GM04503 (cell line): Measurements from ENCODE around the gene PNP.
A peak's percentile ranks its signal among the peaks of the same experiment; 100 is the strongest.

Experiments
- DNase-seq: peaks from one replicate; pipeline ENCODE4 v3.0.0-alpha.2; 2012; ENCODE audit warnings: low read depth

The PNP gene

DNA sequence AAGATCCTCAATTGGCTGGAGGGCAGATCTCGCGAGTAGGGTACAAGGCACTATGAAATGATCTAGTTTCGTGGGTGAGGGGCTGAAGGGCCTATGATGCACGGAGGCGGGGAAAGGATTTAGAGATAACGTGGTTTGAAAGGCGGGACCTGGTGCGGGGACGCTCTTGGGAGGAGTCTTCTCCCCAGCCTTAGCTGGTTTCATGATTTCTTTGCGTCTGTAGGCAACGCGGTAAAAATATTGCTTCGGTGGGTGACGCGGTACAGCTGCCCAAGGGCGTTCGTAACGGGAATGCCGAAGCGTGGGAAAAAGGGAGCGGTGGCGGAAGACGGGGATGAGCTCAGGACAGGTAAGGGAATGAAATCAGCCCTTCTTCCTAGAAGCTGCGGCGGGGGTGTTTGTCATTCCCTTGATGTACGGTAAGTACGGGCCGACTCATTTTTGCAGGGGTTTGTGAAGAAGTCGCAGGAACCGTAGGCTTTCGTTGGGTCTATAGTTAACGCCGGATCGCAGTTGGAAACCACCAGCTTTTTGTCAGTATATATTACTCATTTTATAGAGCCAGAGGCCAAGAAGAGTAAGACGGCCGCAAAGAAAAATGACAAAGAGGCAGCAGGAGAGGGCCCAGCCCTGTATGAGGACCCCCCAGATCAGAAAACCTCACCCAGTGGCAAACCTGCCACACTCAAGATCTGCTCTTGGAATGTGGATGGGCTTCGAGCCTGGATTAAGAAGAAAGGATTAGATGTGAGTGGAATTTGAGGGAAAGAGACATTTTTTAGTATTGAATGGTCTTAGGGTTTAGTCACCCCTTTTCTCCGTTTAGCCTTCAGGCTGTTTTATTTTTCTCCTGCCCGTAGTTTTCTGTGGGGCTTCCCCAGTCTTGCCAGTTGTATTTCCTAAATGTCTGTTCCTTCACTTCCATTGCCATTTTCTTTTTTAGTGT is 13.6 kb upstream of the PNP start:
- DNase-seq = peak; percentile 65

DNA sequence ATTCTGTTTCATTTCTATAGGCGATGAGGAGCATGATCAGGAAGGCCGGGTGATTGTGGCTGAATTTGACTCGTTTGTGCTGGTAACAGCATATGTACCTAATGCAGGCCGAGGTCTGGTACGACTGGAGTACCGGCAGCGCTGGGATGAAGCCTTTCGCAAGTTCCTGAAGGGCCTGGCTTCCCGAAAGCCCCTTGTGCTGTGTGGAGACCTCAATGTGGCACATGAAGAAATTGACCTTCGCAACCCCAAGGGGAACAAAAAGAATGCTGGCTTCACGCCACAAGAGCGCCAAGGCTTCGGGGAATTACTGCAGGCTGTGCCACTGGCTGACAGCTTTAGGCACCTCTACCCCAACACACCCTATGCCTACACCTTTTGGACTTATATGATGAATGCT is 12.2 kb upstream of the PNP start:
- DNase-seq = no peak

- DNase-seq = no peak
Measured at GRCh38 chr14:20458031-20458789, 11.0 kb upstream of the PNP start.

DNA sequence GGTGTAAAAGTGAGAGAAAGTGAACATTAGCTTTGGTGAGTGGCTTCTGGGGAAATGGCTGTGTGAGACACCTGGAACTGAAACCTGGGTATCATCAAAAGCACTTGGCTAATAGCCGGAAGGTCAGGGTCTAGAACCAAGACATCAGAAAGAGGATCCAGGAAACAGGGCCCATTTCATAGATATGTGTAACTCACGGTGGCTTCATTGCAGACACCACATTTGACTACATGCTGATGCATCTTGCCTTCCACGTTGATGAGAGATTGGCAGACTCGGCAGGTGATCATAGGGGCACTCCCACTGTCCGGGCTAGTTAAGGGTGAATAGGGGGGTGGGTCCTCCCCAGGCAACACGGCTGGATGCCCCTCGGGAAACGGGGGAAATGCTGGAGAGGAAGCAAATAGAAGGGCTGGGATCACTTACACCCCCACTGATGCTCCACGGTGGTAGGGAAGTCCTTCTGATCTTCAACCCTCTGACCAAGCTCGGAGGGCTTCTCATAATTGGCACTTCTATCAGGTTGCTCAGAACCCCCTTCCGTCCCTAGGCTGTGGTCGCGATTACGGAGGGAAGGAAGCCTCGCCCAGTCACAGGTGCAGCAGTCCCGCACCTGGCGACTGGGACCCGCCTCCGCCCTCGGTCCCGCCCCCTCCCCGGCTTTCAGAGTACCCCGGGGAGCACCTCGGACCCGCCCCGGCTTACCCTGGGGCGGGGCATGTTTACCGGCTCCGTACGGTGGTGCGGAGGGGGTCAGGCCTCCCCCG is 8.6 kb upstream of the PNP start:
- no peak for DNase-seq

DNA sequence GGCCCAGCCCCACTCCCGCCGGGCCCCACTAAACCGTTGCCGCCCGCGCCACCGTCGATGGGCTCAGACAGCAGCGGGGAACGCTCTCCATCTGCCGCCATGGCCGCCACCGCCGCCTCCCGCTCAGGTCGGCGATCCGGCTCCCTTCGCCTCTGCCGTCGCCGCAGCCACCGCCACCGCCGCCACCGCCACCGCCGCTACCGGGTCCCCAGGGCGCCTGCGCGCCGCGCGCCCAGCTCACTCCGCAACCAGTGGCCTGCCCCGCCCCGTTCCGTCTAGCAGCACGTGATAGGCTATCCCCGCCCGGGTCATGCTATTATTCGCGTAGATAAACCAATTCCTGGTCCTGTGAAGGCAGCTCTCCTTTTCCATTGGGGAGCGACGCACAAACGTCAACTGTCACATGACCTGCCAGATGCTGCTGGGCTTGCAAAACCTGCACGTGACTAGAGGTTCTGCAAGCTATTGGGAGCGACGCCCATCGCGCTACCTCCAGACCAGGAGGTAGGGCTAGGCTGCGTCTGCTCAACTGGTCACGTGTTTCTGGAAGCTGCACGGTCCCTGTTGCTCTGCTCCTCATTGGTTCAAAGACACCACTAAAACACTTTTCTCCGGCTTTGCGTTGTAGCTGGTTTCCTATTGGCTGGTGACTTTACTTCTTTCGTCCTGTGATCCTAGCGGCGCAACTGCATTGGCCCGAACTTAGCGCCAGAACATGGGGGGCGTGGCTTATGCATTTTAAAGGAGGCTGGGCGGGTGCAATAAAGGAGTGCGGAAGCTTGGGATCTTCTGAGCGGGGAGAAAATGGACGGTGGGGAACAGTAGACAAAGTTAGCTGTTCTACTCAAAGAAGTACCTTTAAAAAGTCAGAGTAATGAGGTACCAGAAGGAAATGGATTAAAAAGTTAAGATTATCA is 7.7 kb upstream of the PNP start, which contains the start of gene PIP4P1:
Gene PIP4P1, minus strand, starts transcription at position 210 of the 917 bp plus-strand sequence. Its CDS starts 109 bp downstream, at position 101.
- DNase-seq = peak; percentile 100

DNA sequence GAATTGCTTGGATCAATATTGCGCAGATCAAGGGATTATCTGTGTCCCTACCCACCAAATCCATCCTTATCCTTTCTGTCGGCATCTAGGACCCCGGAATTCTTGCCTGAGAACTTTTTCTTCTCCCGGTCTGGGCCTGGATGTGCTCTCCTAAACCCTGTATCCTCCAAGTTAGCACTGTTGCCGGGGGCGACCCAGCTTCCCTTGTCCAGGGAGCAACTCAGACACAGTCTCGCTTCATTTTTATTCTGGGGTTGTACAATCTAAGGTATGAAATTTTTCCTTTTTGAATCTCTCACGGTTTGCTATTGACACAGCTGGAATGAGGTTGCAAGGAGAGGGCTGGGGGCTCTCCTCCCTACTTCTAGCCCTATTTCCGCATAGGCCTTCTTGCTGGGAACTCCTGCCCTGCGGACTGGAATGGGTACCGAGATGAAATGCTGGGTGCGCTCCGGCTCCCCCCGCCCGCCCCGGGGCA is 403 bp upstream of the PNP start:
- no peak for DNase-seq

DNA sequence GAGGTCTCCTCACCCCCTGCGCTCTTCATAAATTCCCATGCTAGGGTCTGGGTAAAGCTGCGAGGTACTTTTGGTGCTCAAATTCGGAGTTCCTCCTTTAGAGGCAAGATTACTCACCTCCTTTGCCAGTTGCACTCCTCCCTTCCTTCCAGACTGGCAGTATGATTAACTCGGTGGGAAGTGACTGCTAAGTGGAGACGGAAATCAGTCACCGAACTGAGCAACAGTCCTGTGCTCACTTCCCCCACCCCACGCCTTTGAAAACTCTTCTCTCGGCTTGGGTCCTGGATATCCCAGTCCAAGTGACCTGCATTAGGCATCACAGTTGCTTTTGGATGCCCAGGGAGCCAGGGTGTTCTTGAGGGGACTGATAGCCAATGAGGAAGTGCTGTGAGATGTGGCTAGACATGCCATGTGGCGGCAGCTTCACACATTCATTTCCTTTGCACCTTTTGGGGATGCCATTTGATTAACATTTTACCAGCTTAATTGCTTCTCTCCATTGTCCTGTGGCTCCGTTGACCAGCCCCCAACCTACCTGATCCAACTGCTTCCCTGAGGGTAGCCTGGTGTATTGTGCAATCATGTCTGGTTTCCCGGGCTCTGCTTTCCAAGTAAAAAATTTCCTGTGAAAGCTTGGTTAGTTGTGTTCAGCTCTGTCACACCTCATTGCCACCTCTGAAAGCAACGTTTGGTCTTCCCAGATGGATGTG is 840 bp downstream of the PNP start:
- no peak for DNase-seq

DNA sequence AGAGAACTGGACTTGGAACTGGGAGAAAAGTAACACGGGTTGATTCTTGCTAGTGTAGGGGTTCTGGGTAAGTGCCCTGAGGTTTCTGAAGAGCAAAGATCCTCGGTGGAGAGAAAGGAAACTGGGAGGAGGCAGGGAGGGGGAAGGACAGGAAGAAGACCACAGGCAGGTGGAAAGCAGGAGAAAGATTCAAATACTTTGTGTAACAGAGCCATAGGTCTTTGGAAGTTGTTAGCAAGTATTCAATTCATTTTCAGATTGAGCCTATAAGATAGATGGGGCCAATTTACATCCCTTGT is 1.3 kb downstream of the PNP start:
- no peak for DNase-seq

GRCh38 chr14:20472536-20473169 is 3.4 kb downstream of the PNP start:
- DNase-seq = no peak

DNA sequence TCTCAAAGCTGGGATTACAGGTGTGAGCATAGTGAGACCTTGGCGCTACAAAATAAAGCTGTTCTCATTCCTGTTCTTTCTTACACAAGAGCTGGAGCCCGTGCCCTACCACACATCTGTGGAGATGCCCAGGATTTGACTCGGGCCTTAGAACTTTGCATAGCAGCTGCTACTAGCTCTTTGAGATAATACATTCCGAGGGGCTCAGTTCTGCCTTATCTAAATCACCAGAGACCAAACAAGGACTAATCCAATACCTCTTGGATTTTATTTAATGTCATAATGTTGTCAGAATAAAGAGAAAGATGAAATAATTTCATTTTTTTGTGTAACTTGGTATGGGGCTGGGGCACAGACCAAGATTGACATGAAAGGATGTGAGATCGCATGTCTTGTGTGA is 7.6 kb downstream of the PNP start:
- DNase-seq = no peak

DNA sequence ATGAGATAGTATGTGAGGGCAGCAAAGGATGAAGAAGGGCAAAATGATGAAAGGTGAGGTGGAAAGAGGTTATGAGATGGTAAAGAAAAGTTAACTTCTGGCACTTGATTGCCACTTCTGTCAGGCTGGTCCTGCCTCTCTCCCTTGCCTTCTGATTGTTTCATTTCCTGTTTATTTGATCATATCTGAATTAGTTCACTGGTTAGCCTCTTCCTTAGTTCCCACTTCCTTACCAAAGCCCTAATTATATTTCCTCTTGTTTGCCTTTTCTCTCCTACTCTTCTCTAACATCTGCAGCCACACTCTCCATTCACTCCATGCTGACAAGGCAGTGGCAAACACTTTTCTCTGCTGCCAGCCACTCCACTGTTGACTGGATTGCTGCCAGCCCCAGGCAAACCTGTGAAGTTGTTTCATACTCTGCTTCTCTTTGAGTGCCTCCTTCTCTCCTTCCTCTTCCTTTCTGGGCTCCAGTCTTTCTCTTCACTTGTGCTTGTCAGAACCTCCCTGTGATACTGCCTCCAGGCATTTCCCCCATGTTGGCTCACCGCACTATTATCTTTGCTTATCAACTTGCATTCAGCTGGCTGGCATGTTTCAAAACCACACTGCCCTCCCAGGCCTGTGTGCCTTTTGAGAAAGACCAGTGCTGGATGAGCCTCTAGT is 8.1 kb downstream of the PNP start:
- DNase-seq = no peak

DNA sequence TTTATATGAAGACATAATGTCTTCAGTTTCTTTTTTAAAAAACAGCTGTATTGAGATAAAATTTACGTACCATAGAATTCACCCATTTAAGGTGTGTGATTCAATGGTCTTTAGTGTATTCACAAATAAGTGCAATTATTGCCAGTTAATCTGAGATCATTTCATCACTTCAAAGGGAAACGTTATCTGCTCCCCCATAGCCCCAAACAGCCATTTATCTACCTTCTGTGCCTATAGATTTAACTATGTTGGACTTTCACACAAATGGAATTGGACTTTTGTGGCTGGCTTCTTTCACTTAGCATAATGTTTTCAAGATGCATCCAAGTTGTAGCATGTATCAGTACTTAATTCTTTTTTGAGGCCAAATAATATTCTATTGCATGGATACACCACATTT is 9.7 kb downstream of the PNP start:
- no peak for DNase-seq

DNA sequence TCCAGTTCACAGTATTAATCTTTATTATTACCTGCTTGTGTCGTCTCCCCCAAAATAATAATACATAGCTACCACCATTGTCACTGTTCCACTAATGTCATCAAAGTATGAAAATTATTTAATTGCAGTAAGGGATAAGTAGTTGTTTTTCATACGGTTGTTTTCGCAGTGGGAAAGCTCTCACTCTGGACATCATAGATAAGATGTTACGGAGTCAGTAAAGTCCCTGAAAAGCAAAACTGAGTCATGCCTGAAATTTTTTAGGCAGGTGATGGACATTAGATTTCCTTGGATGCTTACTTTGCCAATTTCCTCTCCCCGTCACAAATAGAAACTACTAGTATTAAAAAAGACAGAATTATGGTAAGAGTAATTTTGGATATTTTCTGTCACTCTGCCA is 13.2 kb downstream of the PNP start:
- no peak for DNase-seq

- DNase-seq = no peak
Measured at GRCh38 chr14:20485900-20486299, 16.7 kb downstream of the PNP start.

GRCh38 chr14:20486684-20487395 is 17.6 kb downstream of the PNP start:
- no peak for DNase-seq

DNA sequence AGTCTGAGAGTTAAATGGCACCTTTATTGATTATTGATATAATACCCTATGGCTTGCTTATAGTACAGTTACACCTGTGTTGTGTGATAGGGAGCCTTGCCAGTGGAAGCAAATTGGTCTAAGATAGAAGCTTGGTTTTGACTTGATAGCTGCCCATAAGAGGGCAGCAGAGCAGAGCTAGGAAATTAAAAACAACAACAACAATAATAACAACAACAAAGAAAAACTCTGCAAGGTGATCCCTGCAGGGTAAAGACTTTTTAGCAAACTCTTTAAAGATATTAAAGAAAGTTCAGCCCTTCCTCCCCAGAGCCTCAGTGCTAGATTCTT is 18.2 kb downstream of the PNP start:
- DNase-seq = no peak

DNA sequence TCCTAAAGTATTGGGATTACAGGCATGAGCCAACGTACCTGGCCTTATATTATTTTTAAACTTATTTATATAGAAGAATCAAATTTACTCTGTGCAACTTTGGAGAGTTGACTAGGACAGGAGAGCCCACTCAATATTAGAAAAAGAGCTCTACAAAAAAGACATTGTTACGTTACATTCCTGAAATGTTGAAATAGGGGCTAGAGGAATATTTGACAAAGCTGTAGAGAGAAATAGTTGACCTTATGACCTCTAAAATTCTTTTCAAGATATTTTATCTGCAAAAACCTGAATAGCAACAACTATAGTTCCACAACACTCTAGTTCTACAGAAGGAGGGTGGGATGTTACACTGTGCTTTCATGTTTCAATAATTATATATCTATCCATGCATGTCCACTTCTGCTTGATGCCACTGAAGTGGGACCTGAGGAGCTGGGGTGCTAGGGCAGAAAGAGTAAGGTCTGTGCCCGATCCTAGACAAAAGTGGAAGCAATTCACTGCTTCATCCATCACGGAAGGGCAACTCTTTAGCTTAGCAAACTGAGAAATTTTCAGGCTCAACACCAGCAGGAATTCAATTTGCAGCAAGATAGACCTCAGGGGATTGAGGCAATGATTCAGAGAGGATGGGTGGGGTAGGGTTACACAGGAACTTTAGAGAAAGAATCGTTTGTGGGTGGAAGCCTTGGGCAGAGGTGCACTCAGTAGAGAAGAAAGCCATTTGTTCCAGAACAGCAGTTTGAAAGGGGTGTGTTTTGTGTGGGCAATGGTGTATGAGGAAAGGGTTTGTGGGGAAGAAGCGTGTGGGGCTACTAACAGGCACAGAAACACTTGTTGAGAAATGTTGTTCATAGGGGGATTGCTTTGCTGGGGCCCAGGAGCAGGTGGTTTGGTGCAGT is 20.1 kb downstream of the PNP start:
- no peak for DNase-seq

DNA sequence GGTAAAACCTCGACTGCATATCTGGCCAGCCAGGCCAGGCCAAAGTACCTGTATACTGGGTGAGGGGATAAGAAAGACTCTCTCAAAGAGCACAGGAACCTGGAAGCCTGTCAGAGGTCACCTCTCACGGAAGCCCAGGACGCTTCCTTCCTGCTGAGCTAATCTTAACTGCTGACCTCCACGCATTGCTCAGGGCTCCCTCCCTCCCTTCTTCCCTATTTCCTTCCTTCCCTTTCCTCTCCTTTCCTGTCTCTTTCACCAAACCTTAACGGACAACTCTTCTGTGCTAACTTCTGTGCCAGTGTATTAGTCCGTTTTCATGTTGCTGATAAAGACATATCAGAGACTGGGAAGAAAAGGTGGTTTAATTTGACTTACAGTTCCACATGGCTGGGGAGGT is 21.4 kb downstream of the PNP start:
- DNase-seq = no peak
